ENCODE results near the gene GCK.

DNA sequence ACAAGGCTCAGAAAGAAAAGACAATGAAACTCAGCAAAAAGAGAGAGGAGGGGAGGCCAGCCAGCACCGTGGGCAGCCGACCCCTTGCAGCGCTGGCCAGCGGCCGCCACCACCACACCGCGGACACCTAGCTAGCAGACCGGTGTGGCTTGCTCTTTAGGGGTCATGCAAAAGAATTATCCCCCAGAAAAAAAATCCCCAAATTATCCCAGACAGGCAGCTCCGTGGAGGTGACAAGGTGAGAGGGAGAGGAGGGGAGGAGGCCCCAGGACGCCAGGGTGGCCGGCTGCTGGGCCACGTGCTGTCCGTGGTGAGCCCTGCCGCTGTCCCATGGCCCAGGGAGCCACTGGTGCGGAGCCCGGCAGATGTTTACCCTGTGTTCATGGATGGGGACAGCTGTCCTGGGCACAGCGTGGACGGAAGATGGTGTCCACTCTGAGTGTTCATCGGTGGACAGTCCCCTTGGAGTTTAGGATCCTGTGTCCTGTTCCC is 28.0 kb upstream of the GCK start:
- TF ChIP-seq, protein P1, sequence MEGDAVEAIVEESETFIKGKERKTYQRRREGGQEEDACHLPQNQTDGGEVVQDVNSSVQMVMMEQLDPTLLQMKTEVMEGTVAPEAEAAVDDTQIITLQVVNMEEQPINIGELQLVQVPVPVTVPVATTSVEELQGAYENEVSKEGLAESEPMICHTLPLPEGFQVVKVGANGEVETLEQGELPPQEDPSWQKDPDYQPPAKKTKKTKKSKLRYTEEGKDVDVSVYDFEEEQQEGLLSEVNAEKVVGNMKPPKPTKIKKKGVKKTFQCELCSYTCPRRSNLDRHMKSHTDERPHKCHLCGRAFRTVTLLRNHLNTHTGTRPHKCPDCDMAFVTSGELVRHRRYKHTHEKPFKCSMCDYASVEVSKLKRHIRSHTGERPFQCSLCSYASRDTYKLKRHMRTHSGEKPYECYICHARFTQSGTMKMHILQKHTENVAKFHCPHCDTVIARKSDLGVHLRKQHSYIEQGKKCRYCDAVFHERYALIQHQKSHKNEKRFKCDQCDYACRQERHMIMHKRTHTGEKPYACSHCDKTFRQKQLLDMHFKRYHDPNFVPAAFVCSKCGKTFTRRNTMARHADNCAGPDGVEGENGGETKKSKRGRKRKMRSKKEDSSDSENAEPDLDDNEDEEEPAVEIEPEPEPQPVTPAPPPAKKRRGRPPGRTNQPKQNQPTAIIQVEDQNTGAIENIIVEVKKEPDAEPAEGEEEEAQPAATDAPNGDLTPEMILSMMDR (CRISPR knock-in tag; IDR thresholded peaks at IDR 0.05): no peak
- TF ChIP-seq TAF1 (CRISPR knock-in tag; IDR thresholded peaks at IDR 0.05) (no peak), SIN3A (IDR thresholded peaks at IDR 0.05; ENCODE audit: borderline replicate concordance, low read depth, low read length) (no peak), ZNF564 (CRISPR knock-in tag; IDR thresholded peaks at IDR 0.05) (no peak), ZNF644 (CRISPR knock-in tag; IDR thresholded peaks at IDR 0.05; ENCODE audit: low read depth) (no peak), EP300 (IDR thresholded peaks at IDR 0.05; ENCODE audit: low read depth in 2 of 2, low read length in 2 of 2) (no peak), EP300 (CRISPR knock-in tag; IDR thresholded peaks at IDR 0.05; ENCODE audit: borderline replicate concordance) (no peak), FOXP1 (IDR thresholded peaks at IDR 0.05) (no peak), FOXP1 (CRISPR knock-in tag; IDR thresholded peaks at IDR 0.05) (no peak)
- TF ChIP-seq, protein P2, sequence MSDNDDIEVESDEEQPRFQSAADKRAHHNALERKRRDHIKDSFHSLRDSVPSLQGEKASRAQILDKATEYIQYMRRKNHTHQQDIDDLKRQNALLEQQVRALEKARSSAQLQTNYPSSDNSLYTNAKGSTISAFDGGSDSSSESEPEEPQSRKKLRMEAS (IDR thresholded peaks at IDR 0.05): peak; percentile 23; the same call in 1 of the 2 replicates
- TF ChIP-seq, protein P3, sequence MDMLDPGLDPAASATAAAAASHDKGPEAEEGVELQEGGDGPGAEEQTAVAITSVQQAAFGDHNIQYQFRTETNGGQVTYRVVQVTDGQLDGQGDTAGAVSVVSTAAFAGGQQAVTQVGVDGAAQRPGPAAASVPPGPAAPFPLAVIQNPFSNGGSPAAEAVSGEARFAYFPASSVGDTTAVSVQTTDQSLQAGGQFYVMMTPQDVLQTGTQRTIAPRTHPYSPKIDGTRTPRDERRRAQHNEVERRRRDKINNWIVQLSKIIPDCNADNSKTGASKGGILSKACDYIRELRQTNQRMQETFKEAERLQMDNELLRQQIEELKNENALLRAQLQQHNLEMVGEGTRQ (IDR thresholded peaks at IDR 0.05; ENCODE audit: low read depth, low read length): no peak
- TF ChIP-seq, protein P3 (CRISPR knock-in tag; IDR thresholded peaks at IDR 0.05; ENCODE audit: borderline replicate concordance): no peak
- TF ChIP-seq, protein P4, sequence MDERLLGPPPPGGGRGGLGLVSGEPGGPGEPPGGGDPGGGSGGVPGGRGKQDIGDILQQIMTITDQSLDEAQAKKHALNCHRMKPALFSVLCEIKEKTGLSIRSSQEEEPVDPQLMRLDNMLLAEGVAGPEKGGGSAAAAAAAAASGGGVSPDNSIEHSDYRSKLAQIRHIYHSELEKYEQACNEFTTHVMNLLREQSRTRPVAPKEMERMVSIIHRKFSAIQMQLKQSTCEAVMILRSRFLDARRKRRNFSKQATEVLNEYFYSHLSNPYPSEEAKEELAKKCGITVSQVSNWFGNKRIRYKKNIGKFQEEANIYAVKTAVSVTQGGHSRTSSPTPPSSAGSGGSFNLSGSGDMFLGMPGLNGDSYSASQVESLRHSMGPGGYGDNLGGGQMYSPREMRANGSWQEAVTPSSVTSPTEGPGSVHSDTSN (CRISPR knock-in tag; IDR thresholded peaks at IDR 0.05): no peak
- TF ChIP-seq, protein P5, sequence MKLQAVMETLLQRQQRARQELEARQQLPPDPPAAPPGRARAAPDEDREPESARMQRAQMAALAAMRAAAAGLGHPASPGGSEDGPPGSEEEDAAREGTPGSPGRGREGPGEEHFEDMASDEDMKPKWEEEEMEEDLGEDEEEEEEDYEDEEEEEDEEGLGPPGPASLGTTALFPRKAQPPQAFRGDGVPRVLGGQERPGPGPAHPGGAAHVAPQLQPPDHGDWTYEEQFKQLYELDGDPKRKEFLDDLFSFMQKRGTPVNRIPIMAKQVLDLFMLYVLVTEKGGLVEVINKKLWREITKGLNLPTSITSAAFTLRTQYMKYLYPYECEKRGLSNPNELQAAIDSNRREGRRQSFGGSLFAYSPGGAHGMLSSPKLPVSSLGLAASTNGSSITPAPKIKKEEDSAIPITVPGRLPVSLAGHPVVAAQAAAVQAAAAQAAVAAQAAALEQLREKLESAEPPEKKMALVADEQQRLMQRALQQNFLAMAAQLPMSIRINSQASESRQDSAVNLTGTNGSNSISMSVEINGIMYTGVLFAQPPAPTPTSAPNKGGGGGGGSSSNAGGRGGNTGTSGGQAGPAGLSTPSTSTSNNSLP (IDR thresholded peaks at IDR 0.05; ENCODE audit: low read depth, low read length): no peak

Measured in HepG2 (cell line).